DMS153 treated with DMSO at 0.1 percent for 48 hours (cell line): ENCODE measurements around the gene AKNA.

Experiments
- DNase-seq: peaks from one replicate; lab custom pipeline; 2025; ENCODE audit not compliant: unreplicated experiment; lab: John Stamatoyannopoulos, UW

Gene AKNA

GRCh38 chr9:114362394-114362793 is 25.4 kb downstream of the AKNA start:
- DNase-seq = no peak

GRCh38 chr9:114361542-114361941 is 26.2 kb downstream of the AKNA start:
- DNase-seq = no peak

- DNase-seq = no peak
These were observed 28.0 kb downstream of the AKNA start for GRCh38 chr9:114359801-114360200.

GRCh38 chr9:114357911-114358328 is 29.9 kb downstream of the AKNA start:
- no peak for DNase-seq

- DNase-seq = no peak
These were observed 30.4 kb downstream of the AKNA start for GRCh38 chr9:114357360-114357759.

GRCh38 chr9:114356792-114357191 is 31.0 kb downstream of the AKNA start:
- no peak for DNase-seq

GRCh38 chr9:114355821-114356220 is 32.0 kb downstream of the AKNA start:
- no peak for DNase-seq

- DNase-seq = no peak
These were observed 35.9 kb downstream of the AKNA start for GRCh38 chr9:114351932-114352331.

- DNase-seq = no peak
These were observed 37.0 kb downstream of the AKNA start for GRCh38 chr9:114350636-114351401.

GRCh38 chr9:114349713-114350480 is 37.9 kb downstream of the AKNA start:
- DNase-seq = no peak

- no peak for DNase-seq
These were observed 38.8 kb downstream of the AKNA start for GRCh38 chr9:114348906-114349482.

- no peak for DNase-seq
These were observed 39.4 kb downstream of the AKNA start for GRCh38 chr9:114348261-114348905.

- DNase-seq = no peak
These were observed 40.1 kb downstream of the AKNA start for GRCh38 chr9:114347675-114348074.

GRCh38 chr9:114346146-114346545 is 41.6 kb downstream of the AKNA start:
- no peak for DNase-seq

- DNase-seq = no peak
These were observed 42.2 kb downstream of the AKNA start for GRCh38 chr9:114345493-114346065.

GRCh38 chr9:114344692-114345091 is 43.1 kb downstream of the AKNA start:
- no peak for DNase-seq

- no peak for DNase-seq
These were observed 43.6 kb downstream of the AKNA start for GRCh38 chr9:114344188-114344566.

GRCh38 chr9:114343471-114344187 is 44.2 kb downstream of the AKNA start:
- no peak for DNase-seq

- DNase-seq = no peak
These were observed 44.9 kb downstream of the AKNA start for GRCh38 chr9:114342755-114343440.

GRCh38 chr9:114341991-114342390 is 45.8 kb downstream of the AKNA start:
- DNase-seq = no peak
